Measurements from ENCODE around the gene ANKRD53. TPM values are rescaled to one million over a fixed set of nuclear protein-coding genes. Genes with fewer than 3 reads are reported as not detected.

ANKRD53 gene
- total RNA-seq, 4 donors from 2014 or later: 0.18 to 0.76 TPM; not detected in 2

GRCh38 chr2:70941186-70941585 lies 37.2 kb upstream of the ANKRD53 start:
- Histone ChIP-seq H3K27me3 (peaks cover 0 to 63% (median 0%) of the 10 kb centered on the region in 4 donors), H3K9me3 (no peaks in the 10 kb centered on the region), H3K4me3 (no peak overlapping the region), H3K27ac (no peak overlapping the region), H3K4me1 (no peaks in the 10 kb centered on the region), H3K36me3 (no peaks in the 10 kb centered on the region)
- TF ChIP-seq CTCF (IDR thresholded peaks at IDR 0.05) (no peak), POLR2A (IDR thresholded peaks at IDR 0.05) (no peak)
- WGBS, 2 donors: 60 to 65% methylated on average over 4 to 6 of the region's 6 CpGs
- intact Hi-C loops (cut with DNase I): no loop called here
- no peak for DNase-seq

GRCh38 chr2:70941701-70942100 lies 36.7 kb upstream of the ANKRD53 start:
- no peaks in the 10 kb centered on the region for H3K36me3 ChIP-seq
- WGBS, 2 donors: 73 to 81% methylated on average over 5 of the region's 5 CpGs
- no peak overlapping the region for H3K4me3 ChIP-seq
- peaks cover 0 to 2% (median 0%) of the 10 kb centered on the region in 3 donors for H3K4me1 ChIP-seq
- no peak for DNase-seq
- no peak for TF ChIP-seq CTCF (IDR thresholded peaks at IDR 0.05)
- no peak for TF ChIP-seq POLR2A (IDR thresholded peaks at IDR 0.05)
- no peak overlapping the region for H3K27ac ChIP-seq
- intact Hi-C loops (cut with DNase I): no loop called here
- no peaks in the 10 kb centered on the region for H3K9me3 ChIP-seq
- peaks cover 0 to 68% (median 0%) of the 10 kb centered on the region in 4 donors for H3K27me3 ChIP-seq

- peaks cover 0 to 77% (median 0%) of the 10 kb centered on the region in 4 donors for H3K27me3 ChIP-seq
- WGBS, 2 donors: 59 to 63% methylated on average over 5 to 6 of the region's 6 CpGs
Observed at GRCh38 chr2:70942396-70943204, 35.8 kb upstream of the ANKRD53 start.

GRCh38 chr2:70943205-70943871 lies 35.1 kb upstream of the ANKRD53 start:
- Histone ChIP-seq H3K27ac (no peak overlapping the region), H3K36me3 (no peaks in the 10 kb centered on the region), H3K9me3 (no peaks in the 10 kb centered on the region), H3K27me3 (peaks cover 0 to 79% (median 0%) of the 10 kb centered on the region in 4 donors), H3K4me3 (no peak overlapping the region), H3K4me1 (peaks cover 0 to 12% (median 4%) of the 10 kb centered on the region in 3 donors)
- TF ChIP-seq POLR2A (IDR thresholded peaks at IDR 0.05) (no peak), CTCF (IDR thresholded peaks at IDR 0.05) (no peak)
- intact Hi-C loops (cut with DNase I): no loop called here
- 73 to 75% methylated on average over 2 to 8 of the region's 11 CpGs for WGBS, 2 donors
- DNase-seq: no peak

More at GRCh38 chr2:70942396-70943204, 35.8 kb upstream of the ANKRD53 start:
- no peak overlapping the region for H3K4me3 ChIP-seq
- no peak for DNase-seq
- H3K27ac ChIP-seq: no peak overlapping the region
- TF ChIP-seq POLR2A (IDR thresholded peaks at IDR 0.05) (no peak), CTCF (IDR thresholded peaks at IDR 0.05) (no peak)
- intact Hi-C loops (cut with DNase I): no loop called here
- H3K9me3 ChIP-seq: no peaks in the 10 kb centered on the region
- H3K36me3 ChIP-seq: no peaks in the 10 kb centered on the region
- peaks cover 0 to 6% (median 0%) of the 10 kb centered on the region in 3 donors for H3K4me1 ChIP-seq

- H3K36me3 ChIP-seq: no peaks in the 10 kb centered on the region
- intact Hi-C loops (cut with DNase I): no loop called here
- H3K27me3 ChIP-seq: peaks cover 0 to 70% (median 0%) of the 10 kb centered on the region in 4 donors
- H3K9me3 ChIP-seq: no peaks in the 10 kb centered on the region
- H3K4me1 ChIP-seq: peaks cover 0 to 17% (median 4%) of the 10 kb centered on the region in 3 donors
- H3K4me3 ChIP-seq: no peak overlapping the region
- TF ChIP-seq CTCF (IDR thresholded peaks at IDR 0.05) (no peak), POLR2A (IDR thresholded peaks at IDR 0.05) (no peak)
- DNase-seq: no peak
- no peak overlapping the region for H3K27ac ChIP-seq
- 66 to 86% methylated on average over 4 of the region's 4 CpGs for WGBS, 2 donors
Observed at GRCh38 chr2:70944111-70944690, 34.2 kb upstream of the ANKRD53 start.

All from esophagus squamous epithelium (tissue), 5 donors.